Dedifferentiated amniotic fluid mesenchymal stem cell (primary cell): ENCODE measurements around the gene RIMBP2.

ENCODE experiments used
- DNase-seq: peaks from one replicate; pipeline ENCODE4 v3.0.0-alpha.2; 2016; ENCODE audit errors: extremely low spot score

RIMBP2 gene

GRCh38 chr12:130571734-130572133 is 144.4 kb downstream of the RIMBP2 start:
- no peak for DNase-seq

- no peak for DNase-seq
These were observed 145.0 kb downstream of the RIMBP2 start for GRCh38 chr12:130571089-130571488.

GRCh38 chr12:130569521-130569920 is 146.6 kb downstream of the RIMBP2 start:
- DNase-seq: no peak

GRCh38 chr12:130568501-130568900 is 147.6 kb downstream of the RIMBP2 start:
- no peak for DNase-seq

- DNase-seq: no peak
These were observed 148.1 kb downstream of the RIMBP2 start for GRCh38 chr12:130568041-130568440.

- no peak for DNase-seq
These were observed 149.5 kb downstream of the RIMBP2 start for GRCh38 chr12:130566446-130567155.

GRCh38 chr12:130565189-130565588 is 150.9 kb downstream of the RIMBP2 start:
- no peak for DNase-seq

- no peak for DNase-seq
These were observed 152.8 kb downstream of the RIMBP2 start for GRCh38 chr12:130563323-130563722.

GRCh38 chr12:130562716-130563115 is 153.4 kb downstream of the RIMBP2 start:
- DNase-seq: no peak

- no peak for DNase-seq
These were observed 155.8 kb downstream of the RIMBP2 start for GRCh38 chr12:130560321-130560720.

GRCh38 chr12:130559806-130560205 is 156.3 kb downstream of the RIMBP2 start:
- no peak for DNase-seq

- no peak for DNase-seq
These were observed 158.0 kb downstream of the RIMBP2 start for GRCh38 chr12:130557886-130558765.

GRCh38 chr12:130557201-130557600 is 158.9 kb downstream of the RIMBP2 start:
- DNase-seq: no peak

- no peak for DNase-seq
These were observed 159.5 kb downstream of the RIMBP2 start for GRCh38 chr12:130556486-130557055.

- no peak for DNase-seq
These were observed 160.2 kb downstream of the RIMBP2 start for GRCh38 chr12:130555628-130556485.

- DNase-seq: no peak
These were observed 160.9 kb downstream of the RIMBP2 start for GRCh38 chr12:130555221-130555620.

- no peak for DNase-seq
These were observed 163.6 kb downstream of the RIMBP2 start for GRCh38 chr12:130552483-130552996.

- no peak for DNase-seq
These were observed 166.7 kb downstream of the RIMBP2 start for GRCh38 chr12:130549361-130549760.

- no peak for DNase-seq
These were observed 168.5 kb downstream of the RIMBP2 start for GRCh38 chr12:130547480-130548155.

GRCh38 chr12:130546494-130546893 is 169.6 kb downstream of the RIMBP2 start:
- DNase-seq: no peak

GRCh38 chr12:130545475-130545874 is 170.6 kb downstream of the RIMBP2 start:
- no peak for DNase-seq
